HepG2 (cell line): ENCODE measurements around the gene ARHGAP30. TPM values are rescaled to one million over a fixed set of nuclear protein-coding genes. Genes with fewer than 3 reads are reported as not detected.
A peak's percentile ranks its signal among the peaks of the same experiment; 100 is the strongest.

Experiments used
- AGO2 ChIP-seq: fragments of 200-400 bp; formaldehyde crosslinking; optimal IDR thresholded peaks from 2 replicates; pipeline ENCODE3; 2017; ENCODE audit warnings: mild to moderate bottlenecking, low read depth, low read length, moderate library complexity
- ARID2 ChIP-seq: sonication (generic); formaldehyde crosslinking; IDR thresholded peaks from 2 replicates; pipeline ENCODE4 v1.8.1; 2022; ENCODE audit warnings: mild to moderate bottlenecking, missing genetic modification reagents, borderline replicate concordance
- ETS1 ChIP-seq: sonication (generic); formaldehyde crosslinking; IDR thresholded peaks from 2 replicates; pipeline ENCODE4 v1.4.0; 2020; ENCODE audit warnings: missing genetic modification reagents
- FOXC1 ChIP-seq: sonication (generic); formaldehyde crosslinking; IDR thresholded peaks from 2 replicates; pipeline ENCODE4 v1.8.0; 2022; ENCODE audit warnings: mild to moderate bottlenecking, missing genetic modification reagents, borderline replicate concordance
- GABPB1 ChIP-seq: IDR thresholded peaks from 2 replicates; pipeline ENCODE4 v1.6.1; 2016; ENCODE audit warnings: mild to moderate bottlenecking, missing genetic modification reagents, moderate library complexity, missing compliant biosample characterization
- HNF1B ChIP-seq: sonication (generic); formaldehyde crosslinking; IDR thresholded peaks from 2 replicates; pipeline ENCODE4 v1.5.1; 2020; ENCODE audit warnings: mild to moderate bottlenecking, moderate library complexity, missing genetic modification reagents
- HNRNPK ChIP-seq: fragments of 200-400 bp; formaldehyde crosslinking; IDR thresholded peaks from 2 replicates; pipeline ENCODE4 v1.6.1; 2018; ENCODE audit warnings: low read length, low read depth, moderate library complexity, mild to moderate bottlenecking; ENCODE audit not compliant: poor library complexity, severe bottlenecking
- ISX ChIP-seq: sonication (generic); formaldehyde crosslinking; conservative IDR thresholded peaks from 2 replicates; pipeline ENCODE4 v1.5.0; 2020; ENCODE audit warnings: missing genetic modification reagents
- JDP2 ChIP-seq: sonication (generic); formaldehyde crosslinking; IDR thresholded peaks from 2 replicates; pipeline ENCODE4 v1.8.1; 2022; ENCODE audit warnings: missing genetic modification reagents, borderline replicate concordance
- KDM4B ChIP-seq: sonication (generic); formaldehyde crosslinking; IDR thresholded peaks from 2 replicates; pipeline ENCODE4 v1.4.0; 2020; ENCODE audit warnings: missing genetic modification reagents
- KDM5A ChIP-seq: fragments of 200-600 bp; sonication (generic); IDR thresholded peaks from 2 replicates; pipeline ENCODE4 v1.7.0; 2018; ENCODE audit warnings: antibody characterized with exemption, mild to moderate bottlenecking, low read length, borderline replicate concordance
- MBNL3 ChIP-seq: fragments of 250-450 bp; sonication (Bioruptor Pico); conservative IDR thresholded peaks from 2 replicates; pipeline ENCODE4 v1.8.0; 2022; ENCODE audit warnings: mild to moderate bottlenecking, inconsistent platforms
- NCOA5 ChIP-seq: sonication (generic); formaldehyde crosslinking; IDR thresholded peaks from 2 replicates; pipeline ENCODE4 v1.4.0; 2020; ENCODE audit warnings: missing genetic modification reagents
- PREB ChIP-seq: sonication (generic); formaldehyde crosslinking; IDR thresholded peaks from 2 replicates; pipeline ENCODE4 v1.4.0; 2020; ENCODE audit warnings: missing genetic modification reagents
- REL ChIP-seq: sonication (generic); formaldehyde crosslinking; conservative IDR thresholded peaks from 2 replicates; pipeline ENCODE4 v1.8.0; 2022; ENCODE audit warnings: mild to moderate bottlenecking, missing genetic modification reagents, moderate library complexity
- RXRA ChIP-seq: sonication (generic); formaldehyde crosslinking; IDR thresholded peaks from 2 replicates; pipeline ENCODE4 v1.5.1; 2020; ENCODE audit warnings: missing genetic modification reagents
- SOX6 ChIP-seq, 2 experiments: fragments of 450-650 bp in 1 of 2; sonication (generic) in 1 of 2; formaldehyde crosslinking in 1 of 2; IDR thresholded peaks; 2 replicates each; pipeline versions ENCODE4 v1.4.0 to v1.6.1; 2017 to 2020; ENCODE audit warnings: antibody characterized with exemption in 1 of 2, mild to moderate bottlenecking in 1 of 2, missing genetic modification reagents in 1 of 2
- SP4 ChIP-seq: sonication (generic); formaldehyde crosslinking; IDR thresholded peaks from 2 replicates; pipeline ENCODE4 v1.8.1; 2023; ENCODE audit warnings: mild to moderate bottlenecking, missing genetic modification reagents
- SPEN ChIP-seq: sonication (generic); formaldehyde crosslinking; IDR thresholded peaks from 2 replicates; pipeline ENCODE4 v1.5.1; 2020; ENCODE audit warnings: low read depth, mild to moderate bottlenecking, missing genetic modification reagents
- SRSF1 ChIP-seq: fragments of 200-400 bp; formaldehyde crosslinking; optimal IDR thresholded peaks from 2 replicates; pipeline ENCODE3; 2017; ENCODE audit warnings: mild to moderate bottlenecking, low read depth, low read length, moderate library complexity
- THYN1 ChIP-seq: sonication (generic); formaldehyde crosslinking; IDR thresholded peaks from 2 replicates; pipeline ENCODE4 v1.8.1; 2023; ENCODE audit warnings: low read depth, mild to moderate bottlenecking, moderate library complexity, missing genetic modification reagents, borderline replicate concordance
- ZNF382 ChIP-seq: sonication (generic); formaldehyde crosslinking; IDR thresholded peaks from 2 replicates; pipeline ENCODE4 v1.5.0; 2020; ENCODE audit warnings: missing genetic modification reagents, mild to moderate bottlenecking, borderline replicate concordance
- ZNF510 ChIP-seq: sonication (generic); formaldehyde crosslinking; IDR thresholded peaks from 2 replicates; pipeline ENCODE4 v1.4.0; 2020; ENCODE audit warnings: low read depth, mild to moderate bottlenecking, missing genetic modification reagents
- ZNF567 ChIP-seq: sonication (generic); formaldehyde crosslinking; IDR thresholded peaks from 2 replicates; pipeline ENCODE4 v1.8.1; 2023; ENCODE audit warnings: mild to moderate bottlenecking, missing genetic modification reagents, borderline replicate concordance
- ZNF614 ChIP-seq: IDR thresholded peaks from 2 replicates; pipeline ENCODE4 v1.6.1; 2018; ENCODE audit warnings: missing biosample characterization, missing genetic modification reagents, inconsistent platforms, borderline replicate concordance
- polyA plus RNA-seq, 8 experiments: library from polyadenylated mRNA; depleted of rRNA in 3 of 8; stranded (reverse) in 7 of 8; unstranded in 1 of 8; fragments of >200 nt; fragmentation: Illumina TruSeq in 4 of 8; extraction: Trizol in 4 of 8; gene quantifications; 2 replicates each; pipeline versions ENCODE4 v1.2.1 to v1.2.3, GENCODE V29; 2011 to 2016; ENCODE audit warnings: low read depth in 4 of 8, missing spikeins in 1 of 8, mixed read lengths in 1 of 8; ENCODE audit not compliant: insufficient read depth in 1 of 8
- total RNA-seq, 5 experiments: library from RNA; depleted of rRNA; stranded (reverse); fragments of >200 nt; fragmentation: Illumina TruSeq; extraction: Trizol; gene quantifications; 2 replicates each; pipeline ENCODE4 v1.2.3, GENCODE V29; 2016; ENCODE audit warnings: low read depth in 1 of 5

The ARHGAP30 gene
- total and polyA plus RNA-seq, 2 of the 13 experiments (the other 11 are each of a cell fraction or from before 2014, with no cell fraction given), result 0.13 to 0.20 TPM

- TF ChIP-seq REL (CRISPR knock-in tag), result no peak; the same call in 1 of the 2 replicates
- TF ChIP-seq ISX (CRISPR knock-in tag), result no peak
- TF ChIP-seq HNRNPK, result no peak
- peak; percentile 69 for TF ChIP-seq AGO2
- TF ChIP-seq JDP2 (CRISPR knock-in tag), result no peak
- TF ChIP-seq SRSF1, result peak; percentile 80
- no peak for TF ChIP-seq MBNL3 (CRISPR knock-in tag)
- peak; percentile 31; the same call in 1 of the 2 replicates for TF ChIP-seq ZNF614 (CRISPR knock-in tag)
- TF ChIP-seq RXRA, result peak; percentile 22; the same call in 1 of the 2 replicates
- TF ChIP-seq KDM5A, result peak; percentile 86
- TF ChIP-seq FOXC1 (CRISPR knock-in tag), result peak; percentile 89; the same call in 1 of the 2 replicates
- peak; percentile 99 for TF ChIP-seq GABPB1 (CRISPR knock-in tag)
- TF ChIP-seq SOX6 (IDR thresholded peaks at IDR 0.05), result no peak
- peak; percentile 61 for TF ChIP-seq SOX6 (CRISPR knock-in tag; IDR thresholded peaks at IDR 0.05)
- TF ChIP-seq ETS1 (CRISPR knock-in tag), result peak; percentile 76; the same call in 1 of the 2 replicates
- TF ChIP-seq SPEN, result peak; percentile 80
- TF ChIP-seq KDM4B (CRISPR knock-in tag), result no peak
- 0 out of 2 replicates have a peak, but pooled peaks have one; percentile 41 for TF ChIP-seq ZNF567 (CRISPR knock-in tag)
- no peak for TF ChIP-seq THYN1 (CRISPR knock-in tag)
- 0 out of 2 replicates have a peak, but pooled peaks have one; percentile 71 for TF ChIP-seq ARID2 (CRISPR knock-in tag)
- TF ChIP-seq ZNF510, result no peak
- TF ChIP-seq HNF1B (CRISPR knock-in tag), result peak; percentile 72
- TF ChIP-seq ZNF382 (CRISPR knock-in tag), result no peak
- TF ChIP-seq NCOA5 (CRISPR knock-in tag), result no peak
- TF ChIP-seq SP4 (CRISPR knock-in tag), result peak; percentile 87
- TF ChIP-seq PREB, result 0 out of 2 replicates have a peak, but pooled peaks have one; percentile 31
Observed at GRCh38 chr1:161117759-161118581, 48.3 kb upstream of the ARHGAP30 start, which contains the start of the genes NIT1 and PFDN2 (continued).
